HepG2 (cell line): Measurements from ENCODE around the gene NRSN2. TPM values are rescaled to one million over a fixed set of nuclear protein-coding genes. Genes with fewer than 3 reads are reported as not detected.
A peak's percentile ranks its signal among the peaks of the same experiment; 100 is the strongest.

Experiments
- CSRNP2 ChIP-seq: sonication (generic); formaldehyde crosslinking; conservative IDR thresholded peaks from 2 replicates; pipeline ENCODE4 v1.8.0; 2022; ENCODE audit warnings: low read depth, missing genetic modification reagents
- DRAP1 ChIP-seq: IDR thresholded peaks from 2 replicates; pipeline ENCODE4 v1.6.1; 2016; ENCODE audit warnings: missing genetic modification reagents, missing compliant biosample characterization
- E2F1 ChIP-seq: sonication (generic); formaldehyde crosslinking; IDR thresholded peaks from 2 replicates; pipeline ENCODE4 v1.5.0; 2020; ENCODE audit warnings: missing genetic modification reagents
- ELF4 ChIP-seq: sonication (generic); formaldehyde crosslinking; IDR thresholded peaks from 2 replicates; pipeline ENCODE4 v1.5.0; 2020; ENCODE audit warnings: missing genetic modification reagents, mild to moderate bottlenecking, moderate library complexity, borderline replicate concordance
- FOXJ3 ChIP-seq: sonication (generic); formaldehyde crosslinking; IDR thresholded peaks from 2 replicates; pipeline ENCODE4 v1.4.0; 2020; ENCODE audit warnings: missing genetic modification reagents, mild to moderate bottlenecking, borderline replicate concordance
- HMGXB4 ChIP-seq, 2 experiments: sonication (generic) in 1 of 2; formaldehyde crosslinking in 1 of 2; IDR thresholded peaks; 2 replicates each; pipeline versions ENCODE4 v1.4.0 to v1.6.1; 2018 to 2020; ENCODE audit warnings: missing genetic modification reagents in 2 of 2, borderline replicate concordance in 1 of 2, low read depth in 1 of 2, mild to moderate bottlenecking in 1 of 2, missing biosample characterization in 1 of 2
- HNF4A ChIP-seq: sonication (generic); formaldehyde crosslinking; IDR thresholded peaks from 2 replicates; pipeline ENCODE4 v1.4.0; 2020; ENCODE audit warnings: missing genetic modification reagents
- HNF4G ChIP-seq, 2 experiments: sonication (generic) in 1 of 2; formaldehyde crosslinking in 1 of 2; IDR thresholded peaks; 2 replicates each; pipeline versions ENCODE4 v1.4.0 to v1.6.1; 2011 to 2020; ENCODE audit warnings: borderline replicate concordance in 2 of 2, low read depth in 2 of 2, mild to moderate bottlenecking in 2 of 2, low read length in 1 of 2, missing genetic modification reagents in 1 of 2, moderate library complexity in 1 of 2
- JARID2 ChIP-seq: sonication (generic); formaldehyde crosslinking; IDR thresholded peaks from 2 replicates; pipeline ENCODE4 v1.8.1; 2023; ENCODE audit warnings: missing genetic modification reagents, inconsistent platforms; ENCODE audit not compliant: insufficient replicate concordance
- MAFK ChIP-seq, 2 experiments: IDR thresholded peaks in 1 of 2; conservative IDR thresholded peaks in 1 of 2; 2 replicates each; pipeline ENCODE4 v1.6.1; 2011; ENCODE audit warnings: improper control_type of control experiment in 2 of 2, low read length in 2 of 2
- MNT ChIP-seq: fragments of 450-650 bp; IDR thresholded peaks from 2 replicates; pipeline ENCODE4 v1.6.1; 2016
- NCOA2 ChIP-seq: sonication (generic); formaldehyde crosslinking; IDR thresholded peaks from 2 replicates; pipeline ENCODE4 v1.8.0; 2022; ENCODE audit warnings: inconsistent platforms
- PREB ChIP-seq: sonication (generic); formaldehyde crosslinking; IDR thresholded peaks from 2 replicates; pipeline ENCODE4 v1.4.0; 2020; ENCODE audit warnings: missing genetic modification reagents
- RELA ChIP-seq: sonication (generic); formaldehyde crosslinking; IDR thresholded peaks from 2 replicates; pipeline ENCODE4 v1.4.0; 2020; ENCODE audit warnings: missing genetic modification reagents
- SOX5 ChIP-seq: IDR thresholded peaks from 2 replicates; pipeline ENCODE4 v1.6.1; 2016; ENCODE audit warnings: borderline replicate concordance
- SP5 ChIP-seq: IDR thresholded peaks from 2 replicates; pipeline ENCODE4 v1.6.1; 2016; ENCODE audit warnings: low read depth, borderline replicate concordance
- ZBTB20 ChIP-seq: sonication (generic); formaldehyde crosslinking; IDR thresholded peaks from 2 replicates; pipeline ENCODE4 v1.8.1; 2023; ENCODE audit warnings: missing genetic modification reagents, low read depth, mild to moderate bottlenecking, borderline replicate concordance
- ZNF160 ChIP-seq: sonication (generic); formaldehyde crosslinking; IDR thresholded peaks from 2 replicates; pipeline ENCODE4 v1.8.0; 2022; ENCODE audit warnings: mild to moderate bottlenecking, inconsistent platforms, missing genetic modification reagents
- ZNF205 ChIP-seq: IDR thresholded peaks from 2 replicates; pipeline ENCODE4 v1.6.1; 2018; ENCODE audit warnings: missing biosample characterization, missing genetic modification reagents
- ZNF7 ChIP-seq: IDR thresholded peaks from 2 replicates; pipeline ENCODE4 v1.6.1; 2016; ENCODE audit warnings: missing biosample characterization, missing genetic modification reagents
- polyA plus RNA-seq, 8 experiments: library from polyadenylated mRNA; depleted of rRNA in 3 of 8; stranded (reverse) in 7 of 8; unstranded in 1 of 8; fragments of >200 nt; fragmentation: Illumina TruSeq in 4 of 8; extraction: Trizol in 4 of 8; gene quantifications; 2 replicates each; pipeline versions ENCODE4 v1.2.1 to v1.2.3, GENCODE V29; 2011 to 2016; ENCODE audit warnings: low read depth in 4 of 8, missing spikeins in 1 of 8, mixed read lengths in 1 of 8; ENCODE audit not compliant: insufficient read depth in 1 of 8
- total RNA-seq, 5 experiments: library from RNA; depleted of rRNA; stranded (reverse); fragments of >200 nt; fragmentation: Illumina TruSeq; extraction: Trizol; gene quantifications; 2 replicates each; pipeline ENCODE4 v1.2.3, GENCODE V29; 2016; ENCODE audit warnings: low read depth in 1 of 5

NRSN2 gene
- total and polyA plus RNA-seq, 2 of the 13 experiments (the other 11 are each of a cell fraction or from before 2014, with no cell fraction given): 32.3 to 49.4 TPM

GRCh38 chr20:400454-401275 is 53.8 kb downstream of the NRSN2 start (continued):
- TF ChIP-seq NCOA2 (CRISPR knock-in tag): peak; percentile 21; the same call in 1 of the 2 replicates
- TF ChIP-seq HNF4A: peak; percentile 32; the same call in 1 of the 2 replicates
- TF ChIP-seq HNF4G (IDR thresholded peaks at IDR 0.05; ENCODE audit: borderline replicate concordance, low read depth, low read length): no peak
- TF ChIP-seq HNF4G (CRISPR knock-in tag; IDR thresholded peaks at IDR 0.05; ENCODE audit: borderline replicate concordance, low read depth): peak; percentile 37; the same call in 1 of the 2 replicates
- TF ChIP-seq ZBTB20: 0 out of 2 replicates have a peak, but pooled peaks have one; percentile 1
- no peak for TF ChIP-seq ZNF205 (CRISPR knock-in tag)
- no peak for TF ChIP-seq PREB
- TF ChIP-seq RELA: no peak
- no peak for TF ChIP-seq JARID2 (CRISPR knock-in tag)
- TF ChIP-seq ELF4 (CRISPR knock-in tag): no peak
- TF ChIP-seq E2F1: no peak
- no peak for TF ChIP-seq MNT
- peak in 1 of 2 experiments; percentile 24; a peak in 1 of 4 replicates for TF ChIP-seq HMGXB4 (CRISPR knock-in tag; IDR thresholded peaks at IDR 0.05; ENCODE audit: borderline replicate concordance in 1 of 2, low read depth in 1 of 2)
- peak; percentile 34; the same call in 1 of the 2 replicates for TF ChIP-seq SOX5
- no peak for TF ChIP-seq CSRNP2
- peak; percentile 34 to 65; a peak in 3 of 4 replicates for TF ChIP-seq MAFK (conservative IDR thresholded peaks at IDR 0.05 in 1 of 2, IDR thresholded peaks at IDR 0.05 in 1 of 2; ENCODE audit: low read length in 2 of 2)
- no peak for TF ChIP-seq ZNF160 (CRISPR knock-in tag)
- TF ChIP-seq ZNF7 (CRISPR knock-in tag): peak; percentile 87
- no peak for TF ChIP-seq SP5 (CRISPR knock-in tag)
- TF ChIP-seq FOXJ3 (CRISPR knock-in tag): no peak
- TF ChIP-seq DRAP1 (CRISPR knock-in tag): peak; percentile 81
